NB4 (cell line): ENCODE results near the gene TNFRSF1B.
A peak's percentile ranks its signal among the peaks of the same experiment; 100 is the strongest.

Source experiments
- DNase-seq: peaks from one replicate; pipeline ENCODE4 v3.0.0; 2010; ENCODE audit warnings: low read depth
- H3K4me3 ChIP-seq: one replicate; pipeline ENCODE4 v1.5.1; 2011; ENCODE audit warnings: mild to moderate bottlenecking, low read depth, low read length, moderate library complexity
- CTCF ChIP-seq: IDR thresholded peaks from one replicate; pipeline ENCODE4 v1.5.1; 2012; ENCODE audit warnings: low read depth, low read length
- MAX ChIP-seq: IDR thresholded peaks from 2 replicates; pipeline ENCODE4 v1.6.1; 2011; ENCODE audit warnings: low read depth, low read length
- MYC ChIP-seq: IDR thresholded peaks from 2 replicates; pipeline ENCODE4 v1.6.1; 2011; ENCODE audit warnings: low read depth, low read length
- POLR2A ChIP-seq: IDR thresholded peaks from 2 replicates; pipeline ENCODE4 v1.6.1; 2011; ENCODE audit warnings: mild to moderate bottlenecking; ENCODE audit not compliant: insufficient read length; ENCODE audit errors: extremely low read depth

The TNFRSF1B gene

GRCh38 chr1:12185036-12185917 lies 18.5 kb downstream of the TNFRSF1B start:
- no peak overlapping the region for H3K4me3 ChIP-seq
- TF ChIP-seq MYC (no peak), POLR2A (no peak), CTCF (no peak), MAX (no peak)
- DNase-seq: peak; percentile 51

- TF ChIP-seq MYC (no peak), CTCF (no peak)
- H3K4me3 ChIP-seq: no peak overlapping the region
Measured at GRCh38 chr1:12185918-12186678, 19.3 kb downstream of the TNFRSF1B start.

GRCh38 chr1:12186679-12186985 lies 19.8 kb downstream of the TNFRSF1B start:
- no peak overlapping the region for H3K4me3 ChIP-seq
- no peak for TF ChIP-seq CTCF
- no peak for TF ChIP-seq MYC
- DNase-seq: no peak

More at GRCh38 chr1:12185918-12186678, 19.3 kb downstream of the TNFRSF1B start:
- no peak for DNase-seq

- no peak overlapping the region for H3K4me3 ChIP-seq
- no peak for TF ChIP-seq MAX
- no peak for TF ChIP-seq POLR2A
- no peak for TF ChIP-seq MYC
- no peak for TF ChIP-seq CTCF
- no peak for DNase-seq
Measured at GRCh38 chr1:12188115-12188514, 21.3 kb downstream of the TNFRSF1B start.

GRCh38 chr1:12188657-12189327 lies 22.0 kb downstream of the TNFRSF1B start:
- no peak for TF ChIP-seq CTCF
- no peak overlapping the region for H3K4me3 ChIP-seq
- no peak for DNase-seq
